HepG2 (cell line): Measurements from ENCODE around the gene TAOK3. TPM values are rescaled to one million over a fixed set of nuclear protein-coding genes. Genes with fewer than 3 reads are reported as not detected.

Source experiments
- ATAD3A ChIP-seq: sonication (generic); formaldehyde crosslinking; IDR thresholded peaks from 2 replicates; pipeline ENCODE4 v1.4.0; 2020; ENCODE audit warnings: missing genetic modification reagents
- ATF7-NPFF ChIP-seq: sonication (generic); formaldehyde crosslinking; IDR thresholded peaks from 2 replicates; pipeline ENCODE4 v1.8.1; 2023; ENCODE audit warnings: mild to moderate bottlenecking, low read depth, missing genetic modification reagents, moderate library complexity
- CENPX ChIP-seq: sonication (generic); formaldehyde crosslinking; IDR thresholded peaks from 2 replicates; pipeline ENCODE4 v1.9.0; 2021; ENCODE audit warnings: mild to moderate bottlenecking, missing genetic modification reagents, moderate library complexity
- DNMT3B ChIP-seq: conservative IDR thresholded peaks from 2 replicates; pipeline ENCODE4 v1.6.1; 2016; ENCODE audit warnings: missing biosample characterization, control low read depth
- JUND ChIP-seq: sonication (generic); formaldehyde crosslinking; IDR thresholded peaks from 2 replicates; pipeline ENCODE4 v1.8.0; 2022; ENCODE audit warnings: mild to moderate bottlenecking, missing genetic modification reagents
- KDM5B ChIP-seq: sonication (generic); formaldehyde crosslinking; IDR thresholded peaks from 2 replicates; pipeline ENCODE4 v1.4.0; 2020; ENCODE audit warnings: missing genetic modification reagents, mild to moderate bottlenecking, borderline replicate concordance
- MEF2D ChIP-seq: sonication (generic); formaldehyde crosslinking; IDR thresholded peaks from 2 replicates; pipeline ENCODE4 v1.5.1; 2020; ENCODE audit warnings: mild to moderate bottlenecking, missing genetic modification reagents
- MTF2 ChIP-seq: sonication (generic); formaldehyde crosslinking; IDR thresholded peaks from 2 replicates; pipeline ENCODE4 v1.5.0; 2020; ENCODE audit warnings: missing genetic modification reagents, borderline replicate concordance
- NFE2L2 ChIP-seq: fragments of 150-350 bp; IDR thresholded peaks from 2 replicates; pipeline ENCODE4 v1.6.1; 2014; ENCODE audit warnings: low read length
- NFKBIZ ChIP-seq: IDR thresholded peaks from 2 replicates; pipeline ENCODE4 v1.6.1; 2018; ENCODE audit warnings: missing genetic modification reagents, missing compliant biosample characterization
- NR2F6 ChIP-seq, 2 experiments: IDR thresholded peaks; 2 replicates each; pipeline ENCODE4 v1.6.1; 2016; ENCODE audit warnings: antibody characterized with exemption in 1 of 2, mild to moderate bottlenecking in 1 of 2
- PITX1 ChIP-seq: sonication (generic); formaldehyde crosslinking; IDR thresholded peaks from 2 replicates; pipeline ENCODE4 v1.5.1; 2020; ENCODE audit warnings: mild to moderate bottlenecking, missing genetic modification reagents
- RORA ChIP-seq: sonication (generic); formaldehyde crosslinking; IDR thresholded peaks from 2 replicates; pipeline ENCODE4 v1.5.0; 2020; ENCODE audit warnings: mild to moderate bottlenecking, missing genetic modification reagents, moderate library complexity
- SIX1 ChIP-seq: sonication (generic); formaldehyde crosslinking; IDR thresholded peaks from 2 replicates; pipeline ENCODE4 v1.4.0; 2020; ENCODE audit warnings: missing genetic modification reagents, borderline replicate concordance
- SMC3 ChIP-seq: IDR thresholded peaks from 2 replicates; pipeline ENCODE4 v1.6.1; 2011; ENCODE audit warnings: low read length, improper control_type of control experiment
- TBX2 ChIP-seq: sonication (generic); formaldehyde crosslinking; IDR thresholded peaks from 2 replicates; pipeline ENCODE4 v1.5.0; 2020; ENCODE audit warnings: missing genetic modification reagents, mild to moderate bottlenecking, borderline replicate concordance
- YY1 ChIP-seq: IDR thresholded peaks from 2 replicates; pipeline ENCODE4 v1.6.1; 2011; ENCODE audit warnings: low read length, low read depth, moderate library complexity, mild to moderate bottlenecking; ENCODE audit not compliant: insufficient read depth, insufficient replicate concordance
- ZBTB20 ChIP-seq: sonication (generic); formaldehyde crosslinking; IDR thresholded peaks from 2 replicates; pipeline ENCODE4 v1.8.1; 2023; ENCODE audit warnings: missing genetic modification reagents, low read depth, mild to moderate bottlenecking, borderline replicate concordance
- ZBTB43 ChIP-seq: sonication (generic); formaldehyde crosslinking; conservative IDR thresholded peaks from 2 replicates; pipeline ENCODE4 v1.4.0; 2020; ENCODE audit warnings: missing genetic modification reagents
- ZFP91 ChIP-seq: sonication (generic); formaldehyde crosslinking; IDR thresholded peaks from 2 replicates; pipeline ENCODE4 v1.9.0; 2022; ENCODE audit warnings: missing genetic modification reagents, mild to moderate bottlenecking, borderline replicate concordance
- ZFY ChIP-seq: sonication (generic); formaldehyde crosslinking; IDR thresholded peaks from 2 replicates; pipeline ENCODE4 v1.4.0; 2020; ENCODE audit warnings: missing genetic modification reagents
- ZNF468 ChIP-seq: sonication (generic); formaldehyde crosslinking; IDR thresholded peaks from 2 replicates; pipeline ENCODE4 v1.8.0; 2022; ENCODE audit warnings: mild to moderate bottlenecking, moderate library complexity, missing genetic modification reagents
- ZNF552 ChIP-seq: sonication (generic); formaldehyde crosslinking; IDR thresholded peaks from 2 replicates; pipeline ENCODE4 v1.9.0; 2022; ENCODE audit warnings: missing genetic modification reagents, mild to moderate bottlenecking, borderline replicate concordance
- ZNF558 ChIP-seq: sonication (generic); formaldehyde crosslinking; IDR thresholded peaks from 2 replicates; pipeline ENCODE4 v1.9.0; 2022; ENCODE audit warnings: mild to moderate bottlenecking, missing genetic modification reagents, borderline replicate concordance
- ZNF7 ChIP-seq: IDR thresholded peaks from 2 replicates; pipeline ENCODE4 v1.6.1; 2016; ENCODE audit warnings: missing biosample characterization, missing genetic modification reagents
- ZNF784 ChIP-seq: sonication (generic); formaldehyde crosslinking; IDR thresholded peaks from 2 replicates; pipeline ENCODE4 v1.5.1; 2020; ENCODE audit warnings: missing genetic modification reagents, mild to moderate bottlenecking, borderline replicate concordance
- ZNF816 ChIP-seq: sonication (generic); formaldehyde crosslinking; IDR thresholded peaks from 2 replicates; pipeline ENCODE4 v1.8.0; 2022; ENCODE audit warnings: missing genetic modification reagents, mild to moderate bottlenecking, borderline replicate concordance
- ZNF878 ChIP-seq: sonication (generic); formaldehyde crosslinking; IDR thresholded peaks from 2 replicates; pipeline ENCODE4 v1.8.1; 2023; ENCODE audit warnings: mild to moderate bottlenecking, missing genetic modification reagents, moderate library complexity
- polyA plus RNA-seq, 8 experiments: library from polyadenylated mRNA; depleted of rRNA in 3 of 8; stranded (reverse) in 7 of 8; unstranded in 1 of 8; fragments of >200 nt; fragmentation: Illumina TruSeq in 4 of 8; extraction: Trizol in 4 of 8; gene quantifications; 2 replicates each; pipeline versions ENCODE4 v1.2.1 to v1.2.3, GENCODE V29; 2011 to 2016; ENCODE audit warnings: low read depth in 4 of 8, missing spikeins in 1 of 8, mixed read lengths in 1 of 8; ENCODE audit not compliant: insufficient read depth in 1 of 8
- total RNA-seq, 5 experiments: library from RNA; depleted of rRNA; stranded (reverse); fragments of >200 nt; fragmentation: Illumina TruSeq; extraction: Trizol; gene quantifications; 2 replicates each; pipeline ENCODE4 v1.2.3, GENCODE V29; 2016; ENCODE audit warnings: low read depth in 1 of 5

The TAOK3 gene
- total and polyA plus RNA-seq, 2 of the 13 experiments (the other 11 are each of a cell fraction or from before 2014, with no cell fraction given), result 10.4 to 12.3 TPM

GRCh38 chr12:118103601-118104382, 268.9 kb downstream of the TAOK3 start, which contains the start of gene VSIG10 (continued):
- TF ChIP-seq ZNF552 (no peak), ZNF784 (0 out of 2 replicates have a peak, but pooled peaks have one; percentile 20), CENPX (no peak), ZNF878 (0 out of 2 replicates have a peak, but pooled peaks have one; percentile 16), JUND (CRISPR knock-in tag) (no peak), DNMT3B (no peak), ZBTB20 (CRISPR knock-in tag) (no peak), RORA (no peak), ZBTB43 (CRISPR knock-in tag) (no peak), NR2F6 (IDR thresholded peaks at IDR 0.05) (no peak), NR2F6 (CRISPR knock-in tag; IDR thresholded peaks at IDR 0.05) (no peak), YY1 (peak; percentile 30), MTF2 (CRISPR knock-in tag) (peak; percentile 85; the same call in 1 of the 2 replicates), NFKBIZ (CRISPR knock-in tag) (0 out of 2 replicates have a peak, but pooled peaks have one; percentile 27), KDM5B (peak; percentile 66; the same call in 1 of the 2 replicates), SMC3 (no peak), ZFP91 (CRISPR knock-in tag) (peak; percentile 72), PITX1 (no peak), SIX1 (CRISPR knock-in tag) (no peak), MEF2D (CRISPR knock-in tag) (no peak), ZNF7 (no peak), ATF7-NPFF (peak; percentile 88), ATAD3A (CRISPR knock-in tag) (no peak), ZNF468 (no peak), ZNF558 (peak; percentile 59; the same call in 1 of the 2 replicates), ZFY (CRISPR knock-in tag) (peak; percentile 80), NFE2L2 (no peak), TBX2 (CRISPR knock-in tag) (no peak; the same call in 1 of the 2 replicates), ZNF816 (CRISPR knock-in tag) (0 out of 2 replicates have a peak, but pooled peaks have one; percentile 24)
